Adrenal gland (tissue), 12 donors: Measurements from ENCODE around the gene MRPS7. TPM values are rescaled to one million over a fixed set of nuclear protein-coding genes. Genes with fewer than 3 reads are reported as not detected.

Source experiments
- DNase-seq, 7 donors: peaks; one replicate each; pipeline ENCODE4 v3.0.0-alpha.2; 2019 to 2020
- H3K27ac ChIP-seq, 5 donors: fragments of 200-600 bp; sonication (generic) in 4 of 5; 1 replicate in 3 of 5; 2 replicates in 2 of 5; pipeline versions ENCODE4 v1.5.1 to v1.8.0; 2016 to 2020; ENCODE audit warnings: mild to moderate bottlenecking in 1 of 5
- H3K27me3 ChIP-seq: fragments of 200-600 bp; 2 replicates; pipeline ENCODE4 v1.8.0; 2021
- H3K36me3 ChIP-seq, 2 donors: fragments of 200-600 bp; replicated peaks in 1 of 2; 1 replicate in 1 of 2; 2 replicates in 1 of 2; pipeline versions ENCODE4 v1.5.1 to v1.8.0; 2018 to 2022
- H3K4me1 ChIP-seq, 2 donors: fragments of 200-600 bp; replicated peaks in 1 of 2; 1 replicate in 1 of 2; 2 replicates in 1 of 2; pipeline versions ENCODE4 v1.5.1 to v1.8.0; 2018 to 2021
- H3K4me3 ChIP-seq, 4 donors: fragments of 200-600 bp; sonication (generic) in 3 of 4; one replicate each; pipeline ENCODE4 v1.5.1; 2016 to 2018
- H3K9me3 ChIP-seq, 3 donors: fragments of 200-600 bp; sonication (generic) in 1 of 3; replicated peaks in 1 of 3; 1 replicate in 2 of 3; 2 replicates in 1 of 3; pipeline versions ENCODE4 v1.5.1 to v1.8.0; 2016 to 2021
- POLR2A ChIP-seq, 2 donors: fragments of 450-650 bp; IDR thresholded peaks; one replicate each; pipeline ENCODE4 v1.6.1; 2017; ENCODE audit warnings: antibody characterized with exemption in 2 of 2, mild to moderate bottlenecking in 2 of 2, moderate library complexity in 1 of 2
- WGBS, 4 donors: extraction: QIAGEN DNeasy Blood & Tissue Kit in 2 of 4; methylation state at CpG; one replicate each; pipeline versions ENCODE4 v1.1.5 to v1.1.7; 2013 to 2017; 5-methylcytosine and 5-hydroxymethylcytosine counted together
- intact Hi-C, 2 donors: fragments of 100-400 bp; cut with DNase I; formaldehyde crosslinking; loops; one replicate each; pipeline versions ENCODE4 v1.14.1 to v1.15.0; 2022 to 2023
- polyA plus RNA-seq, 3 donors: library from polyadenylated mRNA; stranded (reverse); fragments of 200-250 nt in 2 of 3; fragments of 350-450 nt in 1 of 3; fragmentation: Illumina TruSeq in 1 of 3; extraction: RNeasy Lipid Tissue Mini Kit (QIAGEN cat#74804) in 1 of 3; gene quantifications; one replicate each; pipeline ENCODE4 v1.2.3, GENCODE V29; 2013 to 2014
- total RNA-seq, 9 donors: library from RNA; depleted of rRNA in 4 of 9; stranded (reverse); fragments of >200 nt in 4 of 9; fragments of 120-200 nt in 1 of 9; fragmentation: NEBNext Ultra II Directional in 1 of 9; extraction: Animal tissue kit (Norgen Biotek cat#: 25700) in 1 of 9; gene quantifications; one replicate each; pipeline versions ENCODE4 v1.1.0 to v1.2.4, GENCODE V29; 2013 to 2023
- TF ChIP-seq, protein P1 (sequence below), 6 experiments: fragments of 450-650 bp in 4 of 6; fragments of 200-600 bp in 2 of 6; sonication (generic) in 1 of 6; IDR thresholded peaks; 1 replicate in 5 of 6; 2 replicates in 1 of 6; pipeline versions ENCODE4 v1.5.1 to v1.8.0; 2016 to 2021; ENCODE audit warnings: antibody characterized with exemption in 6 of 6, mild to moderate bottlenecking in 2 of 6, moderate library complexity in 1 of 6
- donor health status: healthy with polysubstance abuse.
- donor health status: Bipolar disorder and iron deficiency.
- donor health status: DM: yes; HTN: yes; CAD: no.
- donor health status: DM: no; HTN: no; CAD: no.
- donor health status: DM: no; HTN: no; CAD: no.
- donor health status: DM: yes; HTN: yes; CAD: no.

The MRPS7 gene
- total and polyA plus RNA-seq, 12 donors = 47.7 to 127 (median 75.0) TPM

DNA sequence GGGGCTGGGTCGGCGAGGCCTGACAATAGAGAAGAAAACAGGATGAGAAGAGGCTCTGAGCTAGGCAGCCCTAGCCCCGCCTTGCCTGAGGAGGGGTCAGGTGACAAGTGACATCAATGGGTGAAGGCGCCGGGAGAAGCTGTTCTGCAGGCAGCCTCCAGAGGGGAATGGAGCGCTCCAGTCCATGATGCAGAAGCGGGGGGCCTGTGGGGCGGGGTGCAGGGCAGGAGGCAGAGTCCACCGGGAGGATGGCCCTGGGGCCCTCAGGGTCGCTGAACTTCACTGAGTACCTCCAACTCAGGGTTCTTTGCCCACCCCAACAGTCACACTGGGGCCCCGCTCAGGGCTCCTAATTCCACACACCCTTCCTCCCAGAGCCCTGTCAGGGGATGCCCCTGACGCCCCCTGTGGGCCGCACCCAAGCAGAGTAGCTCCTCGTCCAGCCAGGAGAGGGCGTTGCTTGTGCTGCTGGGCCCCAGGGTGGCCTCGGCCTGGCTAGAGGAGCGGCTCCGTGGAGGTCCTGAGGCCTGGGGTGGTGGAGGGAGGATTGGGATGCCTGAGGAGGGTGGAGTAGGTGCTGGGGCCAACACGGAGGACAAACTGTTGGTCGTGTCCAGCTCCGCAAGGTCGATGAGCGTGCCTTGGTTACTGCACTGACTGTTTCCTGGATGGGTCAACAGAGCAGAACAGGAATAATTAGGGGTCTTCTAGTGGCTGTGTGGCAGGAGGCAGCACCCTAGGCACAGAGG, 21.1 kb upstream of the MRPS7 start:
- no peaks in the 10 kb centered on the region for H3K9me3 ChIP-seq
- H3K36me3 ChIP-seq = peaks cover 0 to 96% of the 10 kb centered on the region in 2 donors
- peak overlapping the region in 2 of 5 donors; percentile 59 to 67 for H3K27ac ChIP-seq

DNA sequence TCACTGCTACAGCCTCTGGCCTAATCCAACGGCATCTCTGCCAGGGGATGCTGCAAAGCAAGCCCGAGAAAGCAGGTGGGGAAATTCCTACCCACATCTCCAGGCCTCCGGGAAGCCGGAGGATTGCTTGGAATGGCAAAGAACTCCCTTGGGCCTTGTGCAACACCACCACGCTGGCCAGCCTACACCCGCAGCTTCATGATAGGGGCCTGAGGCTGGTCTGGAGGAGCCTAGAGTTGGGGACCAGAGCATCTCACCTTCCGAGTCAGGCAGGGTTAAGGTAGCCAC, 20.6 kb upstream of the MRPS7 start:
- WGBS, 4 donors = 78 to 92% (median 90%) methylated on average over 1 to 7 of the region's 7 CpGs
- H3K27me3 ChIP-seq = no peaks in the 10 kb centered on the region
- TF ChIP-seq POLR2A (IDR thresholded peaks at IDR 0.05) = no peak
- TF ChIP-seq, protein P1, sequence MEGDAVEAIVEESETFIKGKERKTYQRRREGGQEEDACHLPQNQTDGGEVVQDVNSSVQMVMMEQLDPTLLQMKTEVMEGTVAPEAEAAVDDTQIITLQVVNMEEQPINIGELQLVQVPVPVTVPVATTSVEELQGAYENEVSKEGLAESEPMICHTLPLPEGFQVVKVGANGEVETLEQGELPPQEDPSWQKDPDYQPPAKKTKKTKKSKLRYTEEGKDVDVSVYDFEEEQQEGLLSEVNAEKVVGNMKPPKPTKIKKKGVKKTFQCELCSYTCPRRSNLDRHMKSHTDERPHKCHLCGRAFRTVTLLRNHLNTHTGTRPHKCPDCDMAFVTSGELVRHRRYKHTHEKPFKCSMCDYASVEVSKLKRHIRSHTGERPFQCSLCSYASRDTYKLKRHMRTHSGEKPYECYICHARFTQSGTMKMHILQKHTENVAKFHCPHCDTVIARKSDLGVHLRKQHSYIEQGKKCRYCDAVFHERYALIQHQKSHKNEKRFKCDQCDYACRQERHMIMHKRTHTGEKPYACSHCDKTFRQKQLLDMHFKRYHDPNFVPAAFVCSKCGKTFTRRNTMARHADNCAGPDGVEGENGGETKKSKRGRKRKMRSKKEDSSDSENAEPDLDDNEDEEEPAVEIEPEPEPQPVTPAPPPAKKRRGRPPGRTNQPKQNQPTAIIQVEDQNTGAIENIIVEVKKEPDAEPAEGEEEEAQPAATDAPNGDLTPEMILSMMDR (IDR thresholded peaks at IDR 0.05) = no peak

More for the DNA sequence above, 21.1 kb upstream of the MRPS7 start:
- Histone ChIP-seq H3K27me3 (no peaks in the 10 kb centered on the region), H3K4me1 (no peaks in the 10 kb centered on the region), H3K4me3 (no peak overlapping the region)
- TF ChIP-seq, protein P1 (IDR thresholded peaks at IDR 0.05) = peak in 4 of 6 experiments; percentile 18 to 49 (median 42)
- TF ChIP-seq POLR2A (IDR thresholded peaks at IDR 0.05) = no peak
- intact Hi-C loops = no loop called here
- peak in 5 of 7 donors; percentile 26 to 81 (median 36) for DNase-seq
- 63 to 72% (median 64%) methylated on average over 11 to 23 of the region's 23 CpGs for WGBS, 4 donors

DNA sequence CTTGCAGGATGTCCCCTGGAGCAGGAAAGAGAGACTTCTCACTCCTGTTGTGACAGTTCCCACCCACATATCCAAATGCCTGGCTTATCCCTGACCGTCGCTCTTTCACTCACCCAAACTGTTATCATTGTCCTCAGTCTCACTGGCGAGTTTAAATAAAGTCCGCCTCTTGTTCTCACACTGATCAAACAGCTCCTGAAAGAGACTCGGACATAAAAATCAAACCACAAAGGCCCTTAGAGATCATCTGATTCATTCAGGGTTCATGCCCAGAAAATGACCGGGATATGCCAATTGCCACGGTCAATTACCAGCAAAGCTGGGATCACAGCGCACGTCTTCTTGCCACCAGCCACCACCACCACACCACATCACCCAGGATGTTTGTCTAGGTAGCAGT, 20.2 kb upstream of the MRPS7 start:
- Histone ChIP-seq H3K4me3 (no peak overlapping the region), H3K36me3 (peaks cover 0 to 96% of the 10 kb centered on the region in 2 donors), H3K27ac (peak overlapping the region in 2 of 5 donors; percentile 54 to 67), H3K9me3 (no peaks in the 10 kb centered on the region), H3K27me3 (no peaks in the 10 kb centered on the region), H3K4me1 (no peaks in the 10 kb centered on the region)
- no peak for TF ChIP-seq POLR2A (IDR thresholded peaks at IDR 0.05)
- TF ChIP-seq, protein P1 (IDR thresholded peaks at IDR 0.05) = no peak
- WGBS, 4 donors = 92 to 98% (median 95%) methylated on average over 7 to 9 of the region's 9 CpGs
- intact Hi-C loops = no loop called here
- no peak for DNase-seq

More for the DNA sequence above, 20.6 kb upstream of the MRPS7 start:
- no peaks in the 10 kb centered on the region for H3K4me1 ChIP-seq
- peak overlapping the region in 2 of 5 donors; percentile 59 to 67 for H3K27ac ChIP-seq
- H3K36me3 ChIP-seq = peaks cover 0 to 98% of the 10 kb centered on the region in 2 donors
- no peak for DNase-seq
- H3K9me3 ChIP-seq = no peaks in the 10 kb centered on the region
- intact Hi-C loops = no loop called here
- no peak overlapping the region for H3K4me3 ChIP-seq

DNA sequence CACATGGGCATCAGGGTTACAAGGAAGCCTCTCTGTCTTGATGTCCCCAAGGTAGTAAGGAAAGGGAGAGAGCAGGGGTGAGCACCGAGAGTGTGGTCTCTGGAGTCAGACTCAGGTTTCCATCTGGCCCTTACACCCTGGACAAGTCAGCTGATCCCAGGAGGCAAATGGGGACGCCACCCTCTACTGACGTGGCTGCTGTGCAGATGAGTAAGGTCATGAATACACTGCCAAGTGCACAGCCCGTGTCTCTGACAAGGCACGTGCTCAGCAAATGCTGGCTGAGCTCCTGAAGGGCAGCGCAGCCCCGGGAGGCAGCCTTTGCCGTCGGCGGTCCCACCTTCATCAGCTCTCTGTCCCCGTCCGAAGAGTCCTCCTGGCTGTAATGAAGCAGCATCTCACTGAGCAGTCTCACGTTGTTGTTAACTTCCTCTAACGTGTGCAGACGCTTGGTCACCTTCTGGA, 19.7 kb upstream of the MRPS7 start:
- peaks cover 0 to 91% of the 10 kb centered on the region in 2 donors for H3K36me3 ChIP-seq
- no peak overlapping the region for H3K4me3 ChIP-seq
- TF ChIP-seq, protein P1 (IDR thresholded peaks at IDR 0.05) = no peak
- no peak for TF ChIP-seq POLR2A (IDR thresholded peaks at IDR 0.05)
- no peaks in the 10 kb centered on the region for H3K27me3 ChIP-seq
- 40 to 63% (median 53%) methylated on average over 2 to 15 of the region's 15 CpGs for WGBS, 4 donors
- no peaks in the 10 kb centered on the region for H3K9me3 ChIP-seq
- peak overlapping the region in 3 of 5 donors; percentile 16 to 67 (median 54) for H3K27ac ChIP-seq
- intact Hi-C loops = no loop called here
- no peaks in the 10 kb centered on the region for H3K4me1 ChIP-seq
- DNase-seq = peak; percentile 52 to 84 (median 80)
